Measurements from ENCODE around the gene PUS10.
A peak's percentile ranks its signal among the peaks of the same experiment; 100 is the strongest.
"Not testable (repeated sequence)": the region's sequence is repeated elsewhere in the genome, so short reads cannot be mapped to it uniquely, and the experiment has no call there.

Gene PUS10

DNA sequence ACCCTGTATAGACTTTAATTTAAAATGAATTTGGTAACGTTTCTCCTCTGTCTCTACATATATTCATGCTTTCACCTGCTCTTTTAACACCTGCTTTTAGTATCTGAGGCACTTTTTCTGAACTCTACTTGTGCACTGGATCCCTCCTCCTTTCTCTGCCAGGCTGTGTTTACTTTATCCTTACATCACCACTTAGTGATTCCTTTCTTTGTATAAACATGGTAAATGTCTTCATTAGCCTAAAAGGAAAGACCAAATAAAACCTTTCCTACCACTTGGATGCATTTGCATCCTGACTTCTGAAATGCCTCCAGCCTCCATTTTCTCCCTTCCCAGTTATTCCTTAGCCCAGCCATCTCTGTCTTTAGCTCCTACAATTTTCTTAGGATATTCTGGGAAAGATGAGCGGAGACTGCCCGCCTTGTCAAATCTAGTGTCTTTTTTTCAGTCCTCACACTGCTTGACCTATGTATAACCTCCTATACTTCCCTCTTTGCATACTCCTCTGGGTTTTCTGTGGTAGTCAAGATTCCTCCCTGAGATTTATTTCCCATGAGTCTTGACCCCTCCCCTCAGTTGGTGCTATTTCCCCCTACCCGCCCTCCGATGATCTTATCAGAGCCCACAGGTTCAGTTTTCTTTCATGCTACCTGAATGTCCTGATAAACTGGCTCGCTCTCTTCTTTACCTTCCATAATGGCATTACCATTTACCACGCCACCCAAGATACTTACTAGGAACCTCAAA is 91.9 kb downstream of the PUS10 start:
- no peak for DNase-seq

DNA sequence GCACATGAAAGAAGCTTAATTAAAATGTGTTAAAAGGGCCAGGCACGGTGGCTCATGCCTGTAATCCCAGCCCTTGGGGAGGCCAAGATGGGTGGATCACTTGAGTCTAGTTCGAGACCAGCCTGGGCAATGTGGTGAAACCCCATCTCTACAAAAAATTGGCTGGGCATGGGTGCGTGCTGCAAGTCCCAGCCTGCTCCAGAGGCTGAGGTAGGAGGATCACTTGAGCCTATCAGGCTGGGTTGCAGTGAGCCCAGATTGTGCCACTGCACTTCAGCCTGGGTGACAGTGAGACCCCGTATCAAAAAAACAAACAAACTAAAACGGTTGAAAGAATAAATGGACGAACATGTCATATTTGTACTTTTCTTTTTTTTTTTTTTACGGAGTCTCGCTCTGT is 110.7 kb downstream of the PUS10 start:
- no peak for DNase-seq

DNA sequence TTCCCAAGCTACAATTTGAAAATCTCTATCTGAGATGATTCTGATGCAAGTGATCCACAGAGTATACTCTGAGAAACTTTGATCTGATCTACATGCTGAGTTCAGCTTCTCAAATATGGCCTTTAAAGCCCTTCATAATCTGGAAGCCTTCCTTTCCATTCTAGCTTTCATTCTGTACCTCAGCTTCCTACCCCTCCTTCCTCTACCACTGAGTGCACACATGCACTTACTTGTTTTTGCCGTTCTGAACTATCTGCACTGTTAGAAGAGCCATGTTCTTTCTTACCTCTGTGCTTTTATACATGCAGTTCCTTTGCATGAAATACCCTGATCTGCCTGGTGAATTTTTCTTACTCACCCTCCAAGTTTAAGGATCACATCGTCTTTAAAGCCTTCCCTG is 111.7 kb downstream of the PUS10 start:
- DNase-seq: no peak

DNA sequence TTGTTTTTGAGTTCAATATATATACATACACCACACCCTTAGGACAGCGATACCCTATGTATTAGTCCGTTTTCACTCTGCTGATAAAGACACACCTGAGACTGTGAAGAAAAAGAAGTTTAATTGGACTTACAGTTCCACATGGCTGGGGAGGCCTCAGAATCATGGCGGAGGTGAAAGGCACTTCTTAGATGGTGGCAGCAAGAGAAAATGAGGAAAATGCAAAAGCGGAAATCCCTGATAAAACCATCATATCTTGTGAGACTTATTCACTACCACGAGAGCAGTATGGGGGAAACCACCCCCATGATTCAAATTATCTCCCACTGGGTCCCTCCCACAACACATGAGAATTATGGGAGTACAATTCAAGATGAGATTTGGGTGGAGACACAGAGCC is 112.2 kb downstream of the PUS10 start:
- not testable (repeated sequence) for DNase-seq

DNA sequence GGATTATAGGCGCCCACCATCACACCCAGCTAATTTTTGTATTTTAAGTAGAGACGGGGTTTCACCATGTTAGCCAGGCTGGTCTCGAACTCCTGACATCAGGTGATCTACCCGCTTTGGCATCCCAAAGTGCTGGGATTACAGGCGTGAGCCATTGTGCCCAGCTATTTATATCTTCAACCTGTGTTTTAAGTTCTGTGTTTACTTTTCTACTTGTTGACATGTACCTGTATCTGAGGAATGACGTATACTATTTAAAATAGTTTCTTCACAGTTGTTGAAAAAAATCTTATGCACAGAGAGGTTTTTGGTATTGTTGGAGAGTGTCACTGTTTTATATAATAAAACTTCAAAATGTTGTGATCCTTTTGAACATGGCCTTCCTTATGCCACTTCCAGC is 116.8 kb downstream of the PUS10 start:
- DNase-seq: not testable (repeated sequence)

DNA sequence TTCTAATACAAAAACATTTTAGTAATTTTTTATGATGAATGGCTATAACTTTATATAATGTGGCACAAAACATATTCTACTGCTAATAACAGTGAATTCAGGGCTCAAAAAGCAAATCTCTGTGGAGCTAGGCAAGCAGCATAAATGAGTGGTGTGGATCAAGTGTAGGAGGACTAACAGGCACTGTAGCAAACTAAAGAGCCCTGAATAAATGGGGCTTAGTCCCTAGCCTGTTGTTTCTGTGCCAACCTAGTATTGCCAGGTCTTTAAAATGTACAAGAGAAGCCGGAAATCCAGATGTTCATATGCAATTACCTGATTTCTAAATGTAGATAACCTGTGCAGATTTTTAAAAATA is 118.2 kb downstream of the PUS10 start:
- DNase-seq: no peak

DNA sequence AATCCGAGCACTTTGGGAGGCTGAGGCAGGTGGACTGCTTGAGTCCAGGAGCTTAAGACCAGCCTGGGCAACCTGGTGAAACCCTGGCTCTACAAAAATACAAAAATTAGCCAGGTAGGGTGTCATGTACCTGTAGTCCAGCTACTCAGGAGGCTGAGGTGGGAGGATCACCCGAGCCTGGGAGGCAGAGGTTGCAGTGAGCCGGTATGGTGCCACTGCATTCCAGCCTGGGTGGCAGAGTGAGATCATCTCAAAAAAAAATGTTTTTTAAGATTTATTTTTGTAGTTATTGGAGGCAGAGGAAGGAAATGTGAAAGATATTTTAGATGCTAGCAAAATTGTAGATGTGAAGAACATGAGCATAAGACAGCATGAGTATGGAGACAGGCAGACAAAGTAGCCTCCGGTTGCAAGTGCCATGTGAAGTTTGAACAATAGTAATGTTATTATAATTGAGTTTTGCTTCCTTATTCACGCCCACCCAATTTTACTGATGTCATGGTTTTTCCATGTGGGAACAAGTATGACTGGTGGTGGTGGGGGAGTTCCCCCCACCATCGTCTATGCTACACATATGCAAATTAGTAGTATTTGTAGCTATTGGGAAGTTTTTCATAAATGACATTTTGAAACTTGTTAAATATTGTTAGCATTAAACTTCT is 118.7 kb downstream of the PUS10 start:
- DNase-seq: peak; percentile 58

DNA sequence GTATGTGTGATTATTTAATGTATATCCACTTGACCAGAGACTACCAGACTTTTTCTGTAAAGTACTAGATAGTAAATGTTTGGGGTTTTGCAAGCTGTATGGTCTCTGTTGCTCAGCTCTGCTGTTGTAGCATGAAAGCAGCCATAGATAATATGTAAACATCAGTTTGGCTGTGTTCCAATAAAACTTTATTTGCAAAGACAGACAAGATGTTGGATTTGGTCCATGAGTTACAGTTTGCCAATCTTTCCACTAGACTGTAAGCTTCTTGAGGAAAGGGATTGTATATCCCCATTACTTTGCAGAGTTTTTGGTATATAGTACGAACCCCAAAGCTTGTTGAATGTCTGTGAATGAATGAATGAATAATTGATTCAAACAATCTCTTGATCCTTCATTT is 119.5 kb downstream of the PUS10 start:
- no peak for DNase-seq

Measured in activated naive CD4-positive, alpha-beta T cell treated with Interleukin-2 at 50 U/mL for 16 hours (primary cell).